HPDE6-E6E7 (cell line): ENCODE measurements around the gene EPB41L5.
"Not testable (repeated sequence)": the region's sequence is repeated elsewhere in the genome, so short reads cannot be mapped to it uniquely, and the experiment has no call there.

Source experiments
- DNase-seq: peaks from one replicate; pipeline ENCODE4 v3.0.0; 2011; ENCODE audit warnings: missing footprints; ENCODE audit errors: extremely low spot score

Gene EPB41L5

GRCh38 chr2:120100627-120101026 lies 87.8 kb downstream of the EPB41L5 start:
- DNase-seq, result no peak

GRCh38 chr2:120103723-120104467 lies 91.0 kb downstream of the EPB41L5 start:
- DNase-seq, result peak; percentile 21

GRCh38 chr2:120104772-120105171 lies 91.9 kb downstream of the EPB41L5 start:
- DNase-seq, result no peak

DNA sequence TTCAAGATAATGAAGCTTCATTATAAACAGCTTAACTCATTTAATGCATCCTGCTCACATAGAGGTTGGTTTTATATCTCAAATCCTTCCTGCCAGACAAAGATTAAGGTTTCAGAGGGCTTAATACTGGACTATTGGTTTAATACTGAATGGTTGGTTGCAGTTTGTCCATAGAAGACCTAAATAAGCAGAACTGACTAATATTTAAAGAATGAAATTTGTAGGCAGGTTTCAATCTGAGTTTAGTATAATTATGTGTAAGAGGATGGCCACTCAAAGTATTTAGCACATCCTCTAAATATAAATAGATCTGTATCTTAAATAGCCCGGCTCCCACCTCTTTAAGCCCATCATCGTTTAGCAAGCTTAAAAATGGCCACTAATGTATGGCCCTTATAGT lies 92.5 kb downstream of the EPB41L5 start:
- no peak for DNase-seq

DNA sequence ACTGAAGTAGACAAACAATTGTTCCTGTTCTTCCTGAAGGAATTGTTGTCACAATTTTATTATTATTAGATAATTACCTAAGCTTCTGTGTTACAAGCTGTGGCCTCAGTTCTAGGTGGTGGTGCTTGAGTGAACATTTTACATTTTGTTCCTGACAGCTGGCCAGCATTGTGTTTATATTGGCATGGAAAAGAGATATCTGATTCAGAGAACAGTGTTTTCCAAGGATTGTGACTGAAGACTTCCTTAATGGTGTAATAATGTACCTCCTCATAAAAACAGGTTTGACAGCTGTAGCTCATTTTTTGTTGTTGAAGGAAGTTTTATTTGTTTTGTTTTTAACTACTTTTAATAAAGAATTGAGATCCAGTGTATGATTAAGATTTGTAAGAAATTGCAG lies 95.2 kb downstream of the EPB41L5 start:
- DNase-seq, result peak; percentile 26

DNA sequence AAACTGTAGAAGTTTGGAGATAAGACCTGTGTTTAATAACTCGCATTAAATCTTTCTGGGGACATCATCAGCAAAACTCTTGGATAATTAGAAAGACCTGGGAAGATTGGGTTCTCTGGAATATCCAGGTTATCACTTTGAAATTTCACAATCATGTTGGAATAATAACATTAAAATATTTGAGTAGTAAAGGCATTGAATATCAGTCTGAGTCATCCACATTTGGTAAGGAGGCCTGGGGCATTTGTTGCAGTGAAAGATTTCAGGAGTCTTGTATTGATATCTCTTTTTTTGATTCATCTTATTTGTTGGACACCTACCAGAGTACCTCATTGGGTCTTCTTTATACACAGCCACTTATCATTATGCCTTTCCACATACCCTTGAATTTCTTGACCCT lies 95.9 kb downstream of the EPB41L5 start:
- peak; percentile 7 for DNase-seq

DNA sequence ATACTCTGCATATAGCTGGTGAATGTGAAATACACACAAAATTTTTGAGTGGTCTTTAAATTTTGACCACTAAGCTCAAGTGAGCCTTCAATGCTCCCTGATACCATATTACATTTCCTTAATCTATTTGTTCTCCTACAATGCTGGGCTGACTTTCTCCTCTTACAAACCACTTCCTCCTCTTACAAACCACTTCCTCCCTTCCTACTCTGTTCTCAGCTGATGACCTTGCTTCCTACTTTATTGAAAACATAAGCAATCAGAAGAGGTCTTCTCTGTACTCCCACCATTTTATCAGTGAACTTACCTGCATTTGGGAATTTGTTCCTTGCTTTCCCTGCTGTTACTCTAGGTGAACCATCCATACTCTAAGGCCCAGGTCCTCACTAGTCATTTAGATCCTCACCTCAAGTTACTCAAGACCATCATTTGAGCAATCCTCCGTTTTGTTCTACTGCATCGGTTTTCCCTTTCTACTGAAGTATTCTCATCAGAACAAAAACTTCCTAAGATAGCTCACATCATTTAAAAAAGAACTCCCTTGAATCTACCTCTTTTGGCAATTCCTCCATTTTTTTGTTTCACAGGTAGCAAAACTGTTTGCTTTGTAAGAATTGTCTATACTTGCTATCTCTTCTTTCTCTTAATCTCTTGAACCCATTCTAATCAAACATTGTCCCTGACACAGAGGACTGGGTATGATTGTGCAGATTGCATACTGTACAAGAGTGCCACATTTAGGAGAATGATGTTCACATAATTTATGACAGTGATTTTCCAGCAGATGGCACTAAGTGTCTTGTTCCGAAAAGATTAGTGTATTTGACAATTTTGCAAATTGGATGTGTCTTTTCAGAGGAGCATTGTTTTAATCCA lies 96.5 kb downstream of the EPB41L5 start:
- peak; percentile 10 for DNase-seq

GRCh38 chr2:120110062-120110362 lies 97.1 kb downstream of the EPB41L5 start:
- DNase-seq, result no peak

GRCh38 chr2:120110507-120110906 lies 97.6 kb downstream of the EPB41L5 start:
- no peak for DNase-seq

DNA sequence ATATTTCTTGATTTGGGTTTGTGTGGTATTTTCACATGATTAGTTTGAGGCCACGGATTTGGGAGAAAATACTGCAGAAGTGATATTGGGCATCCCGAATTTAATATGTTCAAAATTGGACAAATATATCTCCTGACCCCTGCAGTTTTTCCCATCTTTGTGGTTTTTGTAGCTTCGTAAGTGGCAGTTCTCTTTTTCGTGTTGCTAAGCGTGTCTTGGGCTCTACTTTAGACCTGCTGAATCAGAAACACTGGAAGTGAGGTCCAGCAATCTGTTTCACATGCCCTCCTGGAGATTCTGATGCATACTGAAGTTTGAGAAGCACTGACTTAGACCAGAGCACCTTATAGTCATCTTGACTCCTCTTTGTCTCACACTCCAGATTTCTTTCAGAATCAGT lies 98.3 kb downstream of the EPB41L5 start:
- no peak for DNase-seq

- DNase-seq, result no peak
Observed at GRCh38 chr2:120118018-120118417, 105.1 kb downstream of the EPB41L5 start.

- no peak for DNase-seq
Observed at GRCh38 chr2:120118471-120118870, 105.6 kb downstream of the EPB41L5 start.

- DNase-seq, result not testable (repeated sequence)
Observed at GRCh38 chr2:120121337-120121736, 108.5 kb downstream of the EPB41L5 start.

GRCh38 chr2:120123090-120123489 lies 110.2 kb downstream of the EPB41L5 start:
- no peak for DNase-seq

DNA sequence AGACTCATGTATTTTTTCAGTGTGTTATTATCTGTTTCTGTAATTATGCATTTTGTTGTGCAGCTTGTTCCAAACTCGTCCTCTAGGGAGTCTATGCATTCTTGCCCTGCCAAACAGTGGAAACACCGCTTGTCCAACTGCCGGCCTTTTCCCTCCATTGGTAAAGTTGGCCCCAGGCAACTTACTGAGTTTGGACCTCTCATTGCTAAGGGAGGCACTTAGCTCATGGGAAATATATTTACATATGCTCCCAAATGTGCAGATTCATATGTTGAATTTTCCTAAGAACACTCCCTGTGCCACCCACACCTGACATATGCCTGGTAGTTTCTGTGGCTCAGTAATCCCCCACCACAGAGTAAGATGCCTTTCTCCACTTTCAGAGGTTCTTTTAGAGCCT lies 112.3 kb downstream of the EPB41L5 start:
- no peak for DNase-seq

GRCh38 chr2:120128216-120128615 lies 115.3 kb downstream of the EPB41L5 start:
- DNase-seq, result no peak

DNA sequence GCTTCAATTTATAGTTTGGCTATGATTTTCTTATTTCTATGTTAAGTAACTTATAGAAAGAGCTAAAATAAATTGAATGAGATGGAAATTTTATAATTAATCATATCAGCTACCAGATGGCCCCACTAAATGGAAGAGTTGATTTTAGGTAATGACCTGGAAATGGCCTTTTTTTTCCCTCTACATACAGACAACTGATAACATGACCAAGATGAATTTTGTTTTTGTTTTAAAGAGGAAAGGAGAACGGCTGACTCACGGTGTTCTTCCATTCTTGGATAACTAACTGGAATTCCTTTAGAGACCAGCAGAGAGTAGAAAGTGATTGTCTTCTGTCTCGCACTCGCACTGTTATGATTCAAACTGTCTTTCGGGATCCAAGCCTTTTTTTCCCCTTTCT lies 119.3 kb downstream of the EPB41L5 start:
- DNase-seq, result no peak

DNA sequence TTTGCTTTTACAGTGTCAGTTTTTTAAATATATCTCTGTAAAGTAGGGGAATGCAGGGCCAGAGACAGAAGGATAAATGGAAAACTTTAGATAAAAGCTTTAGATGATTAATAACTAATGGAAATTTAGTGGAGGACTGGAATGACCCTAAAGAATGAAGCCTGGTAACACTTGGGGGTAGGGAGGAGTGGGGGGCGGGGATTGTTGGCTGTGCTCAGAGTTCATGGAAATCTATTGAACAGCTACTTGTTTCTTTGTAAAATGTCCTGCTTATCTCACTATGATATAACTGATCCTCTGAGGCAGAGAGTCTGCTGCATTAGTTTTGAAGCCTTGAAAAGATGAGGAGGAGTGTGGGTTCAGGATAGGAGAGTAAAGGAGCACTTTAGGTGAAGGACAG lies 119.8 kb downstream of the EPB41L5 start:
- DNase-seq, result no peak

- no peak for DNase-seq
Observed at GRCh38 chr2:120133572-120134244, 120.8 kb downstream of the EPB41L5 start.

DNA sequence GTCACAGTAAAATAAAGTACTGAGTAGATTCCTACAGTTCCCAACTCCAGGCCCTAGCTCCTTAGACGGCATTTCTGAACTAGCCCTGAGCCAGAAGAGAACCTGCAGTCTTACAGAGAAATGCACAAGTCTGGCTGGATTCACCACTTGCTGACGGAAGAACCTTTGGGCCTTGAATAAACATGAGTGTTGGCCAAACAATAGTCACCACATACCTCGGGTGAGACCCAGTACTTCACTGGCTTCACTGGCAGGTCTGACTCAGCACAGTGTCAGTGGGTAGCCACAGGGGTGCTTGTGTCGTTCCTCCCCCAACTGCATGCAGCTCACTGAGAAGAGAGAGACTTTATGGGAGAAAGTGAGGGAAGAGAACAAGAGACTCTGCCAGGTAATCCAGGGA lies 121.4 kb downstream of the EPB41L5 start:
- peak; percentile 81 for DNase-seq

DNA sequence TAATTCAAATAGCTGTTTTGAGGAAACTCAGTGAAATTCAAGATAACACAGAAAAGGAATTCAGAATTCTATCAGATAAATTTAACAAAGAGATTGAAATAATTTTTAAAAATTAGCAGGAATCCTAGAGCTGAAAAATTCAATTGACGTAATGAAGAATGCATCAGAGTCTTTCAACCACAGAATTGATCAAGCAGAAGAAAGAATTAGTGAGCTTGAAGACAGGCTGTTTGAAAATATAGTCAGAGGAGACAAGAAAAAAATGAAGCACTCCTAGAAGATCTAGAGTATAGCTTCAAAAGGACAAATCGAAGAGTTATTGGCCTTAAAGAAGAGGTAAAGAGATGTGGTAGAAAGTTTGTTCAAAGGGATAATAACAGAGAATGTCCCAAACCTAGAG lies 122.1 kb downstream of the EPB41L5 start:
- not testable (repeated sequence) for DNase-seq

DNA sequence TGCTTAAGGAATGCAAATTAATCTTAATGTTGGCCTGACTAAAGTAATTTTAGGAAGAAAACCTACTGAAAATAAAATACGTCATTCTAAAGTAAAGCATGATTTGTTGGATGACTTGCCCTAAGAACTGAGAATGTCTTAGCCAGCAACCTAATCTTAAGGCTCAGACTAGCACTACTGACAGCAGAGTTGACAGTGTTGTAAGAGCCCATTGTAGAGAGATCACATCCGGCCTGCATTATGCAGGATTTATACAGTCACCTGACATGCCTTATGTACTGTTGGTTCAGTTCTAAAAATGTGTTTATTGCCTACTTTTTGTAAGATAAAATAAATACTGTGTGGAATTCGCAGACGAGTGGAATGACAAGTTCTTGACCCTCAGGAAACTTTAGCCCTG lies 128.0 kb downstream of the EPB41L5 start:
- DNase-seq, result no peak
